ENCODE results near the gene MLEC. TPM values are rescaled to one million over a fixed set of nuclear protein-coding genes. Genes with fewer than 3 reads are reported as not detected.
A peak's percentile ranks its signal among the peaks of the same experiment; 100 is the strongest.

MLEC gene
- total and polyA plus RNA-seq, 9 of the 15 experiments (the other 6 are each of a cell fraction or from before 2014, with no cell fraction given): 18.5 to 108 (median 57.8) TPM

- TF ChIP-seq FIP1L1 (IDR thresholded peaks at IDR 0.05; ENCODE audit: low read depth, low read length, poor library complexity, severe bottlenecking) (peak; percentile 65), POLR2AphosphoS5 (IDR thresholded peaks at IDR 0.05; ENCODE audit: control insufficient read depth, insufficient read depth, low read depth, low read length) (peak; percentile 64), SP1 (CRISPR knock-in tag; IDR thresholded peaks at IDR 0.05) (peak; percentile 74), CREM (IDR thresholded peaks at IDR 0.05; ENCODE audit: low read depth) (peak; percentile 35; the same call in 1 of the 2 replicates), FOSL1 (tag; conservative IDR thresholded peaks at IDR 0.05) (0 out of 2 replicates have a peak, but pooled peaks have one; percentile 11), RBFOX2 (IDR thresholded peaks at IDR 0.05; ENCODE audit: low read depth, low read length) (peak; percentile 94), HMGN3 (IDR thresholded peaks at IDR 0.05; ENCODE audit: borderline replicate concordance, extremely low read depth, insufficient read length, low read depth, low read length) (peak; percentile 43), RBBP5 (IDR thresholded peaks at IDR 0.05; ENCODE audit: borderline replicate concordance, insufficient read depth, low read length, poor library complexity, severe bottlenecking) (peak; percentile 77), TCF7 (IDR thresholded peaks at IDR 0.05; ENCODE audit: borderline replicate concordance) (peak; percentile 55; the same call in 1 of the 2 replicates), ATF1 (CRISPR knock-in tag; IDR thresholded peaks at IDR 0.05) (no peak), ATF1 (tag; IDR thresholded peaks at IDR 0.05) (peak; percentile 47), ZNF263 (CRISPR knock-in tag; IDR thresholded peaks at IDR 0.05; ENCODE audit: borderline replicate concordance) (no peak; the same call in 1 of the 2 replicates), HNRNPK (IDR thresholded peaks at IDR 0.05; ENCODE audit: low read depth, low read length, poor library complexity, severe bottlenecking) (peak; percentile 19), LCOR (CRISPR knock-in tag; IDR thresholded peaks at IDR 0.05) (peak; percentile 73; the same call in 1 of the 2 replicates), CTBP1 (IDR thresholded peaks at IDR 0.05; ENCODE audit: borderline replicate concordance) (peak; percentile 78), ZNF561 (CRISPR knock-in tag; conservative IDR thresholded peaks at IDR 0.05) (no peak), ZNF583 (CRISPR knock-in tag; IDR thresholded peaks at IDR 0.05) (0 out of 2 replicates have a peak, but pooled peaks have one; percentile 5), ATF7 (IDR thresholded peaks at IDR 0.05) (peak; percentile 61; the same call in 1 of the 2 replicates), ZNF41 (CRISPR knock-in tag; conservative IDR thresholded peaks at IDR 0.05) (0 out of 2 replicates have a peak, but pooled peaks have one; percentile 17), TRIM28 (IDR thresholded peaks at IDR 0.05) (no peak)
- TF ChIP-seq, protein P1, sequence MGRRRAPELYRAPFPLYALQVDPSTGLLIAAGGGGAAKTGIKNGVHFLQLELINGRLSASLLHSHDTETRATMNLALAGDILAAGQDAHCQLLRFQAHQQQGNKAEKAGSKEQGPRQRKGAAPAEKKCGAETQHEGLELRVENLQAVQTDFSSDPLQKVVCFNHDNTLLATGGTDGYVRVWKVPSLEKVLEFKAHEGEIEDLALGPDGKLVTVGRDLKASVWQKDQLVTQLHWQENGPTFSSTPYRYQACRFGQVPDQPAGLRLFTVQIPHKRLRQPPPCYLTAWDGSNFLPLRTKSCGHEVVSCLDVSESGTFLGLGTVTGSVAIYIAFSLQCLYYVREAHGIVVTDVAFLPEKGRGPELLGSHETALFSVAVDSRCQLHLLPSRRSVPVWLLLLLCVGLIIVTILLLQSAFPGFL (CRISPR knock-in tag; IDR thresholded peaks at IDR 0.05): 0 out of 2 replicates have a peak, but pooled peaks have one; percentile 22
- TF ChIP-seq, protein P2, sequence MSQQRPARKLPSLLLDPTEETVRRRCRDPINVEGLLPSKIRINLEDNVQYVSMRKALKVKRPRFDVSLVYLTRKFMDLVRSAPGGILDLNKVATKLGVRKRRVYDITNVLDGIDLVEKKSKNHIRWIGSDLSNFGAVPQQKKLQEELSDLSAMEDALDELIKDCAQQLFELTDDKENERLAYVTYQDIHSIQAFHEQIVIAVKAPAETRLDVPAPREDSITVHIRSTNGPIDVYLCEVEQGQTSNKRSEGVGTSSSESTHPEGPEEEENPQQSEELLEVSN (IDR thresholded peaks at IDR 0.05; ENCODE audit: borderline replicate concordance in 1 of 2, extremely low read depth in 1 of 2, insufficient read depth in 1 of 2, insufficient read length in 1 of 2, low read depth in 1 of 2, low read length in 1 of 2, poor library complexity in 1 of 2, severe bottlenecking in 1 of 2): peak; percentile 49 to 63
- TF ChIP-seq, protein P3, sequence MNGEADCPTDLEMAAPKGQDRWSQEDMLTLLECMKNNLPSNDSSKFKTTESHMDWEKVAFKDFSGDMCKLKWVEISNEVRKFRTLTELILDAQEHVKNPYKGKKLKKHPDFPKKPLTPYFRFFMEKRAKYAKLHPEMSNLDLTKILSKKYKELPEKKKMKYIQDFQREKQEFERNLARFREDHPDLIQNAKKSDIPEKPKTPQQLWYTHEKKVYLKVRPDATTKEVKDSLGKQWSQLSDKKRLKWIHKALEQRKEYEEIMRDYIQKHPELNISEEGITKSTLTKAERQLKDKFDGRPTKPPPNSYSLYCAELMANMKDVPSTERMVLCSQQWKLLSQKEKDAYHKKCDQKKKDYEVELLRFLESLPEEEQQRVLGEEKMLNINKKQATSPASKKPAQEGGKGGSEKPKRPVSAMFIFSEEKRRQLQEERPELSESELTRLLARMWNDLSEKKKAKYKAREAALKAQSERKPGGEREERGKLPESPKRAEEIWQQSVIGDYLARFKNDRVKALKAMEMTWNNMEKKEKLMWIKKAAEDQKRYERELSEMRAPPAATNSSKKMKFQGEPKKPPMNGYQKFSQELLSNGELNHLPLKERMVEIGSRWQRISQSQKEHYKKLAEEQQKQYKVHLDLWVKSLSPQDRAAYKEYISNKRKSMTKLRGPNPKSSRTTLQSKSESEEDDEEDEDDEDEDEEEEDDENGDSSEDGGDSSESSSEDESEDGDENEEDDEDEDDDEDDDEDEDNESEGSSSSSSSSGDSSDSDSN (IDR thresholded peaks at IDR 0.05; ENCODE audit: borderline replicate concordance in 1 of 2, low read depth in 2 of 2, low read length in 2 of 2): peak in 1 of 2 experiments; percentile 53; a peak in 1 of 4 replicates
Observed at GRCh38 chr12:120725659-120726509, 38.9 kb downstream of the MLEC start, which contains the start of gene ACADS (continued).
